Stimulated activated CD4-positive, alpha-beta T cell treated with anti-CD3 and anti-CD28 coated beads, Interleukin-15, amount 100 ng/mL, for 1 hour (primary cell): ENCODE data around the gene ANKH.
A peak's percentile ranks its signal among the peaks of the same experiment; 100 is the strongest.
"Not testable (repeated sequence)": the region's sequence is repeated elsewhere in the genome, so short reads cannot be mapped to it uniquely, and the experiment has no call there.

ENCODE experiments used
- DNase-seq, 2 donors: peaks; one replicate each; pipeline ENCODE4 v3.0.0-alpha.2; 2020; ENCODE audit warnings: low read depth in 1 of 2, low spot score in 1 of 2

Gene ANKH

DNA sequence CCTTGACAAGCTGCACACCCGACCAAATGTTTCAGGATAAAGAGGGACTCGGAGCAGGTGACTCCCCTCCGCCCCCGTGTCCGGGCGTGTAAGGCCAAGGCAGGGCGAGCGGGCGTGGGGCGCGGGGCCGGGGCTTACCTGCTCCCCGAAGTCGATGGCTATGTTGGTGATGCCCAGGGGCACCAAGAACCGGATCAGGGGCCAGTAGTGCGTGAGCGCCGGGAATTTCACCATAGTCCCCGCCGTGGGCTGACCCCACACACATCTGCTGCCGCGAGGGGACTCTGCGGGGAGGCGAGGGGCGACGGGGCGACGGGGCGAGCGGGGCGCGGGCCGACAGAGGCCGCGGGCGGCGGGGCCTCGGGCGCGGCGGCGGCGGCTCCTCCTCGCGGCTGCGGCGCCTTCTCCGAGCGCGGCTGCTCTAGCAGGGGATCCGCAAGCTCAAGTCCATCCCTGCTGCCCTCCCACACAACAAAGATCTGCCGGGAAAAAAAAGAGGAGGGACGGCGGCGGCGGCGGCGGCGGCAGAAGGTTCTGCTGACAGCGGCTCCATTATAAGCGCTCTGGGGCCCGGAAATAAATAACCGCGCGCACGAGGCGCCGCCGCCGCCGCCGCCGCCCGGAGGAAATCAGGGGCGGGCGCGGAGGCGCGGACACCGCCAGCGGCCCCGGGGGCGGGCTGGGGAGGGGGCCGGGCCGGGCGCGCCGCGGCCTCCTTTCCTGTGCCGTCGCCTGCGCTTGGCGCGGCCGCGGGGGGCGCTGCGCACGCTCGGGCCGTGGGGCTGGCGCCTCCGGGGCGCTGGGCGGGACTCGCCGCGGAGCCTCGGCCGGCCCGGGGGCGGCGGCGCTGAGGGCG lies at the start of gene ANKH:
ANKH (minus strand) TSS at position 565 of the 856 bp plus-strand sequence; CDS start at position 234, 331 bp downstream.
- DNase-seq: peak; percentile 75 to 80

DNA sequence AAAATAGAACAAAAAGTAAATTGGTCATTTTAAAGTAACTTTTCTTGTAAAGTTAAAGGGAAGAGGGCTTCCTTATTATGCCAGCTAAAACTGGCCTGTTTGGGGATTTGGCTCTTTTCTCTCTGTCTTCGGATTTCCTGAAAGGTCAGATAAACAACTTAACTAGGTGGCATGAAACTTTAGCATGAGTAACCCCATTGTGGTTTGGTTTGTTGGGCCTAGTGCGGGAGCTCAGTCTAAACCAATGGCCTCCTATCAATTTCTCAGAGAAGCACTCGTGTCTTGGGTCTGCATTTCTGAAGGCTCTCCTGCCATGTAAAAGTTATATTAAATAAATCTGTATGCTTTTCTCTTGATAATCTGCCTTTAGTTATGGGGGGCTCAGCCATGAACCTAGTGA lies 48.5 kb upstream of the ANKH start:
- no peak for DNase-seq

DNA sequence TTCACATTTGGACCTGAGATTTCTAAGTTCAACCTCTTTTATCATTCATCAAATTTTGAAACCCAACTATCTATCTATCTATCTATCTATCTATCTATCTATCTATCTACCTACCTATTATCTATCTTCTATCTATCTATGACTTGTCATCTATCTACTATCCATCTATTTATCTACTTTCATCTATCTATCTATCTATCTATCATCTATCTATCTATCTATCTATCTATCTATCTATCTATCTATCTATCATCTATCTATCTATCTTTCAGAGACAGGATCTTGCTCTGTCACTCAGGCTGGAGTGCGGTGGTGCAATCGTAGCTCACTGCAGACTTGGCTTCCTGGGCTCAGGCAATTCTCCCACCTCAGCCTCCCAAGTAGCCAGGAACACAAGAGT lies 47.5 kb upstream of the ANKH start:
- DNase-seq: not testable (repeated sequence)

DNA sequence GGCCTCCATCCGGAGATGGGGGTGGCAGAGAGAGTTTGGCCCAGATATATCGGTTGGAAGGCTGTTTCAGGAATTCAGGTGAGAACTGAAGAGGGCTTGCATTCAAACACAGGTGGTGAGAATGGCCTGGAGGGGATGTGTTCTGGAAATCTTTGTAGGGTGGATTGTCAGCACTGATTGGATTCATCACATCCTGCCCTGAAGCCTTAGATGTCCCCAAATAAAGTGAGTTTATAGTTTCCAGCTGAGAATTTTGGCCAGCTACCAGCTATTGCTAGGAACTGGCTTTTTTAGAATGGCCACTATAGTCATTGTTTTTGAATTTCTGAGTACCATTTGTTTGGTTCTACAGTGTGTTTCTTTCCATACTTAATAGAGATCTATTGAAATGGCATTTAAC lies 46.1 kb upstream of the ANKH start:
- DNase-seq: no peak

DNA sequence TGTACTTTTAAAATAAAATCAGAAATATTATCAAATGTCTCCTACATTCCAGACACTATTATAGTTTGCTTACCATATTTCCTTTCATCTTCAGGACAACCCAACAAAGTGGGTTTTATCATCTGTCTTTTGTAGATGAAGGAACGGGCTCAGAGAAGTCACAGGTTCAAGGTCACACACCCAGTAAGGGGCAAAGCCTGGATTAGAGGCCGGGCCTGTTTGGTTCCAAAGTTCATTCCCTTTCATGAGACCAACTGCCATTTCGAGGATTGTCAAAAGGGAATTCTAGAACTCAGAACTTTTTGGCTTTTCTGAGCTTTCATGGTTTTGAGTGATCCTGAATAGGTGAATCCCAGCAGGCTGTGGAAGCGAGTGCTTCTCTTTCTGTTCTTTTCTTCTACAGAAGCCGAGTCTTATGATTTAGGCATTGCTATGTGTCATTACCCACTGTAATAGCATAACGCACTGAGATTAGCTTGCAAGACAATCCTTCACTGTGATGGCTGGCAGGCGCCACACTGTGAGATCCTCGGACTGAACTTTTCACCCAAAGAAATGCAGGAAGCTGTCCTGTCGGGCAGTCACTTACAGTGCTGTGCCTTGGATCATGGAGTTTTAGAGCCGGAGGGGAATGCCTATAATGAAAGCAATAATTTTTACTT lies 43.8 kb upstream of the ANKH start:
- no peak for DNase-seq

DNA sequence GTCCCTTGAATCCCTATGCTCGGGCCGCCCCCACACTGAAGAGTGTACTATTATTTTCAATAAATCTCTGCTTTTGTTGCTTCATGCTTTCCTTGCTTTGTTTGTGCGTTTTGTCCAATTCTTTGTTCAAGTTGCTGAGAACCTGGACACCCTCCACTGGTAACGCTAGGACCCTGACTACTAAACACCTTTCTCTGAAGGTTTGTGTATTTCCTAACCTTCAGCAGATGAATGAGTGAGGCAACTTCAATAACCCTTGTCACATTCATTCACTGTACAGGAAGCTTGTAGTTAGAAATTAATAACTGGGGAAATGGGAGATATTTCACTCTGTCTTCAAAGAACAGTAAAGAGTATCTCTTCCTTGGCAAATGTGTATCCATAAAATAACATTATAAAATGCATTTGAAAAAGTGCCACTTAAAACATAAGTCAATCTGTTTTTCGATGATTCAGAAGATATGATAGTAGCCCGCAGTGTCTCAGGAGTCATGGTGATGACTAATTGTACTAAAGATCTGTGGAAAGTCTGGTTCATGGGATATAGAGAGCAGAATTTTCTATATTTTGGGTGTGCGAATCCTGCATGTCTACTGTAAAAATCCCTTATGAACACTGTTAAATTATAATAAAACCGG lies 43.2 kb upstream of the ANKH start:
- DNase-seq: no peak

DNA sequence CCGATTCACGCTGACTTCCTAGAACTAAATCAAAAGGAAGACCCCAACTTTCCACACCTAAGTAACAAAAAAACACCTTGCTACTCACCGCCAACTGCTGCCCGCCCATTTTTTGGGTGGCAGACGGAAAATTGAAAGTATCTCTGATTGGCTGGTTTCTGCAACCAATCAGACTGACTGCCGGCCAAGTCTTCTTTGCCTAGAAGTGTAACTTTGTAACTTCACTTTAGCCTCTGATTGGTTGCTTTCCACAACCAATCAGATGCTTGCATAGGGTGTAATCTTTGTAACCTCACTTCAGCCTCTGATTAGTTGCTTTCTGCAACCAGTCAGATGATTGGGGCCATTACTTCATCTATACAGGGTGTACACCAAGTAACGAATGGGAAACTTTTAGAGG lies 42.6 kb upstream of the ANKH start:
- no peak for DNase-seq

DNA sequence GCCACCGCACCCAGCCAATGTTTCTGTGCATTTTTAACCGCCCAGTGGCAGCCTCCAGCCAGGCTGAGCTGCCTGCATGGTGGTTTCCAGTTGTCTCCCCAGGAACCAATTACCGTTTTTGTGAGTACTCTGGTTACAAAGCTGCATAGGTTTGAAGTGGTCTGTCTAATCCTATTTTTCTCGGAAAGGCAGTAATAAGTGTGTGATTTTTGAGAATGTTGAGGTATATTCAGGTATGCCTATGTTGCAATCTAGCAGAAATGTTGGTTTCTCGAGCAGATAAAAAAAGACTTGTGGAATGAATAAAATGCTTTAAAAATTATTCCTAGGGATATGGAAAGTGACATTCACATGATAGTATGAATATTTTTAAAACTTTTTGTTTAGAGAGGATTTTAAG lies 41.5 kb upstream of the ANKH start:
- DNase-seq: no peak

DNA sequence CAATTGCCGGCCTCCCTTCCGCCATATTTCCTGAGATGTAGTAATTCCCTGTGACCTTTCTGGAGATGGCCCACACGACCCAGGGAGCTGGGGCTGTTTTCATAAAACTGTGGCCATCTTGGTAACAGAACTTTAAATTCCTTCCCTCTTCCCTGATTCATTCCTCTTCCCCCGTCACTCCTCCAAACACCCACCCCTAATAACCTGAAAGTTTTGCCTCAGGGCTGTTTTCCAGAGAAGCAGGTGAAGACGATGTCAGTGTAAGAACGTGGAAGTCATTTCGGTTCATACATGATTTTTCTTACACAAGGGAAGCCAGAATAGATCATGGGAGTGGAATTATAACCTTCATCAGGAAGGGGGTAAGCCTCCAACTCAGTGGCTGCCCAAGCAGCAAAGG lies 40.6 kb upstream of the ANKH start:
- no peak for DNase-seq

DNA sequence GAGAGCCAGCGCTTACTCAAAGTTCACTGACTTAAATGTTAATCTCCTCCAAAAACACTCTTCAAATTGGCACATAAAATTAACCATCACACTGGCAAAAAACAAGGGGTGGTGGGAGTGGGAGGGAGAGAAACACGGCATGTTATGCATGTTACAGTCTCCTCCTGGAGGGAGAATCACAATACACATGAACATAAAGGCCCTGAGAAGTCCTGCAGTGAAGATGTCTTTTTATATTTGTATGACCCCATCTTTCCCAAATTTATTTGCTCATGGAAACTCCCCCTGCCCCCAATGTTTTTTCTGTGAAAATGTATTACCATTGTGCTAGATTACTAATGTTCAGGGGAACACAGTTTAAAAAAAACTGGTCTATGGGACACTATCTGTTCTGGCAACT lies 37.8 kb upstream of the ANKH start:
- DNase-seq: no peak

DNA sequence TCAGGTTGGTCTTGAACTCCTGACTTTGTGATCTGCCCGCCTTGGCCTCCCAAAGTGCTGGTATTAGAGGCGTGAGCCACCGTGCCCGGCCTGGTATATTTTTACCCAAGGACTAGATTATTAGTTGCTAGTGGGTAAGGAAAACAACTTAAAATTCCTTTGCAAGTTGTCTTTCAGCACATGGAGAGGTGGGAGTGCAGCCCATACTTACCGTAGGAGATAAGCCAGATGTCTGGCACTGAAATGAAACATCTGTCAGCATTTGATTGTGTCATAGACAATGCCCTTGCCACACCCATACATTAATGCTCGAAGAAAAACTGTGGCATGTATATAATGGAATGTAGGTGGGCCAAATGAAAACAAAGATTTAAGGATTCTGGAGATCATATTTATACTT lies 36.6 kb upstream of the ANKH start:
- DNase-seq: no peak

DNA sequence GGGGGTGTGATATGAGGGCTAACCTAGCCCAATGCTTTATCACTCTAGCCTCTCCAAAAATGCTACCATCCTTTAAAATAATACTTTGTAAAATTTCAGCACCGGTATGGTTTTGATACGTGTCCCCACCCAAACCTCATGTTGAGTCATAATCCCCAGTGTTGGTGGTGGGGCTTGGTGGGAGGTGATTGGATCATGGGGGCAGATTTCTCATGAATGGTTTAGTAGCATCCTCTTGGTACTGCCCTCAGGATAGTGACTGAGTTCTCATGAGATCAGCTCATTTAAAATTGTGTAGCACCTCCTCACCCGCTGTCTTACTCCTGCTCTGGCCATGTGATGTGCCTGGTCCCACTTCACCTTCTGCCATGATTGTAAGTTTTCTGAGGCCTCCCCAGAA lies 35.0 kb upstream of the ANKH start:
- no peak for DNase-seq

DNA sequence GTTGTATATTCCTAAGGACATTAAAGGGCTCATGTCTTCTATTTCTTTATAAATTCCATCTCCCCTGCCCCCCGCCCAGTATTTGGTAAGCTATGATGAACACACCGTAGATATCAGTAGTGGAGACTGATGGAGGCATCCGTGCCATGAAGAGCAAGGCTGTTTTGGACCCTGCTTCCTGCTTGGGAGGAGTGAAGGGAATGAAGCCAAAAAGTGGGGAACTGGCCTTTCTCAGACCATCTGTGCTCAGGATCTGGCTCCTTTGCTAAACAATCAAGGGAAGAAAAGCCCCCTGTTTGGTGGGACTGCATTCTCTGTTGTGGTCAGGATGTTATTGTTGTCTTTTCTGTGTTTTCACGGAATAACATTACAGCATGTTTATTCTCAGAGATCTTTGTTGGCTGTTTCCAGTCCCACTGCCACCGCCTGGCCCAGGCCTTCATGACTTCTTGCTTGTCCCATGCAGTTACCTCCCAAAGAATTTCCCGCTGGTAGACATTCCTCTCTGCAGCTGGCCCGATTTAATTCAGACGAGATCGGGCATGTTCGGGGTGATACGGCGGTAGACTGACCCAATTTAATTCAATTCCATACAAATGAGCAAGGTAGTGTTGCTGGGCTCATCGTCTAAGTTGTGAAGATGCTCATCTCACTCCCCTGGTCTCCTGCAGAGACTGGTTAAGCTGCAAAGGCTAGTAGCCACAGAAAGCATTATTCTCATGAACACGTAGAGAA lies 31.4 kb upstream of the ANKH start:
- DNase-seq: no peak

DNA sequence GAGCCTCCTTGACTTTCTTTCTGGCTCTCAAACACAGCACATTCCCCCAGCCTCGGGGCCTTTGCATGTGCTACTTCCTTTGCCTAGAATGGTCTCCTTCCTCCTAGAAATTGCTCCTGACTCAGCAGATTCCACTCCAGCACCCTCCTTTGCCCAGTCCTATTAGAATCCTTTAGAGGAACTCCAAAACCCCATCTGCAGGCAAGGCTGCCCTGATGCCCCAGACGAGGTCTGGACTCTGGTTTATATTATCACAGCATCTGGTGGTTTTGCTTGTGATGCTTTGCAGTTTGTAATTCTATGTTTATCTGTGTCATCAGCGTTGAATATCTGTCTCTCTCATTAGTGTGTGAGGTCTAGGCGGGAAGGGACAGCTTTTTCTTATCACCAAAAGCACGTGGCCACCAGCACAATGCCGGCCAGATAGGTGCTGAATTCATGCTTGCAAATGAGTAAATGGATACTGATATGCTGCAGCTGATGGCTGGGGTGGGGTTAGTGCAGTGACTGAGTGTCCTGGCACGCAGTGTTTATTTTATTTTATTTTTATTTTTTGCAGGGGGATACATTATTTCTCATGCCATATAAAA lies 30.0 kb upstream of the ANKH start:
- DNase-seq: no peak

DNA sequence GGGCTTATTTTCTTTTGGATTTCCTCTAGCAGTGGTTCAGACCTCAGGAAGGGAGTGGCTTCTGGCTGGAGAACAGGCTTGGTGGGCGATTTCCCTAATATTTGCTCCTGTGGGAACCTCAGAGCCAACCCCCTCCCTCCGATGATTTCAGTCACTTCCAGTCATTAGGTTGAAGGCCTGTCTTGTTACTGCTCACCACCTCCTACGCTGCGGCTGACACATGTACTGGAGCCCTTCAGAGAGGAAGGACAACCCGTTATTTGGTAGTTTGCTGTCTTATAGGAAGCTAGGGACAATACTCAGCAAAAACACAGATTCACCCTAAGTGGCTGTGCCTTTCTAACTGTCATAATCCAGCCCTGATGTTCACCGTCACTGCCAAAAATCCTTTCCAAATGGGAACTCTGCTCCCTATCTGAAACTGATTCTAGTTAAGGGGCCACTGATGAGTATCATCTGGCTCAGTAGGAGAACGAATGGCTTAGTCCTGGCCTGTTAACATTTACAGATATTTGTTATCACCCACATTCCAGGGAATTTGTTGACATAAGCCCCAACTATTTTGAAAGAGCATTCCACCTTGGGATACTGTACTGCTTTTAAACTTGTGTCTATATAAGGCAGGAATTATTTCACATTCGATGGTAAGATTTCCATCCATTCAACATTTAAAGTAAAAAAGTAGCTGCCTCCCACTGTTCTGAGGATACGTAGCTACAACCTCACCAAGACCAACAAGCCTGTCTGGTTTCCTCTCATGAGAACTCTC lies 29.3 kb upstream of the ANKH start:
- DNase-seq: no peak

DNA sequence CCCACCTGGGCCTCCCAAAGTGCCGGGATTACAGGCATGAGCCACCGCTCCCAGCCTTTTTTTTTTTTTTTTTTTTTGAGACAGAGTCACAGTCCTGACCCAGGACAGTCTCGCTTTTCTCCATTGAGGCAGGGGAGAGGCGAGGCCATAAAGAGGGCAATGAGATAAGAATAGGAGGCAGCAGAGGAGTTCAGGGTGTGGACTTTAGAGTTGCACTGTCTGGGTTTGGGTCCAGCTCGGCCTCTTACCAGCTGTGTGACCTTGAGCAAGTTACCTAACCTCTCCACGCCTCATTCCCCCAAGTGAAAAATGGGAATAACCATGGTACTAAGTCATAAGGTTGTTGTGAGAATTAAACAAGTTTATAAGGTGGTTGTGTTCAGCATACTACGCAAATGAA lies 24.6 kb upstream of the ANKH start:
- DNase-seq: no peak

DNA sequence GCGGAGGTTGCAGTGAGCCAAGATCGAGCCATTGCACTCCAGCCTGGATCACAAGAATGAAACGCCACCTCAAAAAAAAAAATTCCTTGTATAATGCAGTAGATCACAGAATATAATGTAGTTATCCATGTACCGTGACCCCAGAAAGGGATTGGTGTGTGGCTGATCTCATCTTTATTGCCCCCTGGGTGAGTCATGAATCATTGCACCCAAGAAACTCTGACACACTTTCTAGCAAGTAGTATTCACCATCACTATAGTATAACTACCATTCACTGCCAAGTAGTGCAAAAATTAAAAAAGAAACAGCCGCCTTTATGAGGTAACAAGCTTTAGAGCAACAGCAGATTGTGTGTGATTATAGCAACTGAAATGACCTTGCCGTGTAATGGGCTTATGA lies 23.7 kb upstream of the ANKH start:
- DNase-seq: no peak

DNA sequence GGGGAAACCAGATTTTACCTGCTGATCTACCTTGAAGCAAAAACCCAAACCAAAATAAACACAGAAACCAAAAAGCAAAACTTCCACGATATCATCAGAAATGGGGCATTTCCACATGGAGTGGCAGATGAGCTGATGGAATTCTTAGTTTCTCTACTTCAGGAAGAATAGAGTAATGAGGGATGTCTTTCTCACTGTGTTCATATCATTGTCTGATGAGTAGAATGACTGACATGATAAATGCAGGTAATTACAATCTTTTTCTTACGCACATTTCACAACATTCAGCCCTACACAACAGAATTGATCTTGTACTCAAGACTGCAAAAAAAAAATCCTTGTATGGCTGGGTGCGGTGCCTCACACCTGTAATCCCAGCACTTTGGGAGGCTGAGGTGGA lies 23.2 kb upstream of the ANKH start:
- DNase-seq: no peak

DNA sequence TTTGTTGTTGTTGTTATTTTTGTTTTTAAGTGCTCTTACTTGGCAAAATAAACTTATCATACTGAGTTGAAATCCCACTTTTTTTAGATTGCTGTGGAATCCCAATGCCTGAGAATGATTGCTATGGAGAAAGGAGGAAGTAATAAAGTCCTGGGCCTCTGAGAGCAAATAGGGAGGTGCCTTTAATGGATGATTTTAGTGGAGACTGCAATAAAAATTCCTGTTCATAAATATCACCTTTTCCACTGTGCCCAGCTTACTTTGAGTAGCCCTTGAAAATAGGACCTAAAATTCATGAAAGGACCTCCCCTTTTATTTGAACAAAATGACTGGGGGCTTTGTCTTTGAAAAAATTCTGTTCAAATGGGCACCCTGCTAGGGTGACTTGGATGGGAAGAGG lies 21.8 kb upstream of the ANKH start:
- DNase-seq: no peak

DNA sequence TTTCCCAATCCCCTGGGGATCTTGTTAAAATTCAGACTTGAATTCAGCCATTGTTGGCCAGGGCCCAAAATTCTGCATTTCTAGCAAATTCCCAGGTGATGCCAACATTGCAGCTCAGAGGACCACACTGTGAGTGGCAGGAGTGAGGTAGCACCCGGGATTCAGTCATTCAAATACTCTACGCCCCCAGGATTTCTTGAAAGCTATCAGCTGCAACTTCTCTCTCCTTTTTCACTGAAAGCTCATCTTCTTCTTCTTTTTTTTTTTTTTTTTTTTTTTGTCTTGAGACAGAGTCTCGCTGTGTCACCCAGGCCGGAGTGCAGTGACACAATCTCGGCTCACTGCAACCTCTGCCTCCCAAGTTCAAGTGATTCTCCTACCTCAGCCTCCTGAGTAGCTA lies 19.3 kb upstream of the ANKH start:
- no peak for DNase-seq
